Tibial artery (tissue), 4 donors: ENCODE data around the gene IQCH.

Experiments
- DNase-seq, 2 donors: peaks; one replicate each; pipeline ENCODE4 v3.0.0-alpha.2; 2019
- H3K27ac ChIP-seq, 2 donors: fragments of 200-600 bp; sonication (generic) in 1 of 2; 1 replicate in 1 of 2; 2 replicates in 1 of 2; pipeline ENCODE4 v1.5.1; 2018 to 2019; ENCODE audit warnings: mild to moderate bottlenecking in 1 of 2
- H3K27me3 ChIP-seq, 2 donors: fragments of 200-600 bp; sonication (generic) in 1 of 2; one replicate each; pipeline versions ENCODE4 v1.5.1 to v1.6.0; 2016 to 2019
- H3K36me3 ChIP-seq, 3 donors: fragments of 200-600 bp; sonication (generic) in 2 of 3; one replicate each; pipeline ENCODE4 v1.5.1; 2016 to 2019; ENCODE audit warnings: mild to moderate bottlenecking in 2 of 3
- H3K4me1 ChIP-seq, 4 donors: fragments of 200-600 bp; sonication (generic) in 2 of 4; 1 replicate in 3 of 4; 2 replicates in 1 of 4; pipeline ENCODE4 v1.5.1; 2016 to 2019
- H3K4me3 ChIP-seq, 2 donors: fragments of 200-600 bp; sonication (generic) in 1 of 2; 1 replicate in 1 of 2; 2 replicates in 1 of 2; pipeline ENCODE4 v1.5.1; 2018 to 2019; ENCODE audit warnings: mild to moderate bottlenecking in 2 of 2
- H3K9me3 ChIP-seq, 3 donors: fragments of 200-600 bp; sonication (generic) in 1 of 3; one replicate each; pipeline ENCODE4 v1.5.1; 2016 to 2019
- intact Hi-C: fragments of 100-400 bp; cut with DNase I; formaldehyde crosslinking; loops from one replicate; pipeline ENCODE4 v1.15.0; 2023; ENCODE audit warnings: low total_unique reads
- TF ChIP-seq, protein P1 (sequence below), 2 experiments: fragments of 200-600 bp in 1 of 2; fragments of 450-650 bp in 1 of 2; IDR thresholded peaks; one replicate each; pipeline ENCODE4 v1.5.1; 2017 to 2019; ENCODE audit warnings: antibody characterized with exemption in 2 of 2, mild to moderate bottlenecking in 1 of 2, moderate library complexity in 1 of 2

The IQCH gene

GRCh38 chr15:67534360-67534759 lies 279.8 kb downstream of the IQCH start:
- intact Hi-C loops = no loop called here
- Histone ChIP-seq H3K36me3 (no peaks in the 10 kb centered on the region), H3K27me3 (no peaks in the 10 kb centered on the region), H3K4me3 (no peak overlapping the region), H3K9me3 (no peaks in the 10 kb centered on the region), H3K27ac (no peak overlapping the region), H3K4me1 (no peaks in the 10 kb centered on the region)
- DNase-seq = no peak
- TF ChIP-seq, protein P1, sequence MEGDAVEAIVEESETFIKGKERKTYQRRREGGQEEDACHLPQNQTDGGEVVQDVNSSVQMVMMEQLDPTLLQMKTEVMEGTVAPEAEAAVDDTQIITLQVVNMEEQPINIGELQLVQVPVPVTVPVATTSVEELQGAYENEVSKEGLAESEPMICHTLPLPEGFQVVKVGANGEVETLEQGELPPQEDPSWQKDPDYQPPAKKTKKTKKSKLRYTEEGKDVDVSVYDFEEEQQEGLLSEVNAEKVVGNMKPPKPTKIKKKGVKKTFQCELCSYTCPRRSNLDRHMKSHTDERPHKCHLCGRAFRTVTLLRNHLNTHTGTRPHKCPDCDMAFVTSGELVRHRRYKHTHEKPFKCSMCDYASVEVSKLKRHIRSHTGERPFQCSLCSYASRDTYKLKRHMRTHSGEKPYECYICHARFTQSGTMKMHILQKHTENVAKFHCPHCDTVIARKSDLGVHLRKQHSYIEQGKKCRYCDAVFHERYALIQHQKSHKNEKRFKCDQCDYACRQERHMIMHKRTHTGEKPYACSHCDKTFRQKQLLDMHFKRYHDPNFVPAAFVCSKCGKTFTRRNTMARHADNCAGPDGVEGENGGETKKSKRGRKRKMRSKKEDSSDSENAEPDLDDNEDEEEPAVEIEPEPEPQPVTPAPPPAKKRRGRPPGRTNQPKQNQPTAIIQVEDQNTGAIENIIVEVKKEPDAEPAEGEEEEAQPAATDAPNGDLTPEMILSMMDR (IDR thresholded peaks at IDR 0.05) = no peak

- Histone ChIP-seq H3K27ac (no peak overlapping the region), H3K36me3 (no peaks in the 10 kb centered on the region), H3K27me3 (no peaks in the 10 kb centered on the region), H3K9me3 (no peaks in the 10 kb centered on the region), H3K4me3 (no peak overlapping the region), H3K4me1 (peaks cover 0 to 4% (median 0%) of the 10 kb centered on the region in 4 donors)
- intact Hi-C loops = no loop called here
- TF ChIP-seq, protein P1 (IDR thresholded peaks at IDR 0.05) = no peak
- DNase-seq = no peak
Observed at GRCh38 chr15:67537771-67538170, 283.2 kb downstream of the IQCH start.

GRCh38 chr15:67542420-67543347 lies 288.1 kb downstream of the IQCH start, which contains the start of gene MAP2K5:
Gene MAP2K5, plus strand, starts transcription at chr15:67542703. Its CDS starts 633 bp downstream, at chr15:67543336.
- H3K36me3 ChIP-seq = peaks cover 0 to 10% (median 4%) of the 10 kb centered on the region in 3 donors
- intact Hi-C loops = loop anchor here (10.0 kb wide), 1 partner anchor 292 kb away; no protein-coding TSS in a partner anchor
- peak within 1 kb of the TSS; percentile 58 to 71 for H3K4me3 ChIP-seq
- peaks cover 0 to 24% (median 14%) of the 10 kb centered on the region in 4 donors for H3K4me1 ChIP-seq
- TF ChIP-seq, protein P1 (IDR thresholded peaks at IDR 0.05) = no peak
- peak; percentile 85 to 93 for DNase-seq
- peak within 1 kb of the TSS; percentile 77 to 83 for H3K27ac ChIP-seq
- H3K27me3 ChIP-seq = no peaks in the 10 kb centered on the region
- no peaks in the 10 kb centered on the region for H3K9me3 ChIP-seq

DNA sequence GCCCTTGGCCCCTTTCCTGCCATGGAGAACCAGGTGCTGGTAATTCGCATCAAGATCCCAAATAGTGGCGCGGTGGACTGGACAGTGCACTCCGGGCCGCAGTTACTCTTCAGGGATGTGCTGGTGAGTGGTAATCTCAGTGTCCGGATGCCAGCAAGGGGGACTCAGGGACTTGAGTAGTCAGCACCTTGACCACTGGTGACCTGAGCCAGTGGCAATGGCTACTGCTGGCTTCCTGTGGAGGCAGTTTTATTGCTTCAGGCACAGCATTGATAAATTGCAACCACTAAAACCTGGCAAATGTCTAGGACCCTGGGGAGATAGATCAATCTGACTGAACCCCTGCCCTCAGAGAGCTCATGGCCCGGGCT lies 288.7 kb downstream of the IQCH start:
- intact Hi-C loops = loop anchor here (10.0 kb wide), 1 partner anchor 291 kb away; no protein-coding TSS in a partner anchor
- peak overlapping the region; percentile 77 to 83 for H3K27ac ChIP-seq
- peaks cover 0 to 10% (median 4%) of the 10 kb centered on the region in 3 donors for H3K36me3 ChIP-seq
- DNase-seq = no peak
- TF ChIP-seq, protein P1 (IDR thresholded peaks at IDR 0.05) = no peak
- peaks cover 0 to 25% (median 14%) of the 10 kb centered on the region in 4 donors for H3K4me1 ChIP-seq
- H3K9me3 ChIP-seq = no peaks in the 10 kb centered on the region
- H3K4me3 ChIP-seq = peak overlapping the region; percentile 58 to 71
- no peaks in the 10 kb centered on the region for H3K27me3 ChIP-seq

DNA sequence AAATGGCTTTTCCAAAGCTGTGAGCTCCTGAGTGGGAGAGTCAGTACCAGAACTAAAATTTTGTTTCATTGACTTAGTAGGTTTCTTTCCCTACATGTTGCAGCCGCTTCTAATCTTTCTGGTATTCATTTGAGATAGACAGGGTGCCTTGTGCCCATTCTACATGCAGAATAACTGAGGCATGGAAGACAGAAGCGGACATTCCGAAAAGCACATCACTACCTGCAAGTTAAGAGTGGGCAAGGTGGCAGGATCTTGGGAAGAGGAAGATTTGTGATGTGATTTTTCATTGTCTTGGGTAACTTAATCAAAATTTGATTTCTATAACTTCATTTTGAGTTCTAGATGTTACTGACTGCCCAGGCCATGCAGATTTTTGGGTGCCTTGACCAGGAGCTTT lies 289.9 kb downstream of the IQCH start:
- H3K9me3 ChIP-seq = no peaks in the 10 kb centered on the region
- H3K36me3 ChIP-seq = peaks cover 0 to 10% (median 4%) of the 10 kb centered on the region in 3 donors
- no peak for DNase-seq
- intact Hi-C loops = loop anchor here (10.0 kb wide), 1 partner anchor 290 kb away; no protein-coding TSS in a partner anchor
- H3K4me3 ChIP-seq = no peak overlapping the region
- no peak overlapping the region for H3K27ac ChIP-seq
- TF ChIP-seq, protein P1 (IDR thresholded peaks at IDR 0.05) = no peak
- H3K4me1 ChIP-seq = peaks cover 0 to 30% (median 14%) of the 10 kb centered on the region in 4 donors
- no peaks in the 10 kb centered on the region for H3K27me3 ChIP-seq
